ENCODE data around the gene NUDT21. TPM values are rescaled to one million over a fixed set of nuclear protein-coding genes. Genes with fewer than 3 reads are reported as not detected.
"Not testable (repeated sequence)": the region's sequence is repeated elsewhere in the genome, so short reads cannot be mapped to it uniquely, and the experiment has no call there.

NUDT21 gene
- total RNA-seq, 1 experiment from 2014 or later: 165 TPM

DNA sequence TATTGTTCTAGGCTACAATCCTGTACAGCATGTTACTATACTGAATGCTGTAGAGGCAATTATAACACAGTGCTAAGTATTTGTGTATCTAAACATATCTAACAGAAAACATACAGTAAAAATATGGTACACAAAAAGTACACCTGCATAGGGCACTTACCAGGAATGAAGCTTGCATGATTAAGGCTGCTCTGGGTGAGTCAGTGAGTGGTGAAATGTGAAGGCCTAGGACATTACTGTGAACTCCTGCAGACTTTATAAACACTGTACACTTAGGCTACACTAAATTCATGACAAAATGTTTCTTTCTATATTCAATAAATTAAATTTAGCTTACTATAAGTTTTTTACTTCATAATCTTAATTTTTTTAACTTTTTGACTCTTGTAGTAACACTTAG lies 62.9 kb downstream of the NUDT21 start:
- in situ Hi-C loops (cut with HindIII; ENCODE audit: low sequenced_read_pairs): no loop called here
- no peak for DNase-seq (ENCODE audit: low spot score)

DNA sequence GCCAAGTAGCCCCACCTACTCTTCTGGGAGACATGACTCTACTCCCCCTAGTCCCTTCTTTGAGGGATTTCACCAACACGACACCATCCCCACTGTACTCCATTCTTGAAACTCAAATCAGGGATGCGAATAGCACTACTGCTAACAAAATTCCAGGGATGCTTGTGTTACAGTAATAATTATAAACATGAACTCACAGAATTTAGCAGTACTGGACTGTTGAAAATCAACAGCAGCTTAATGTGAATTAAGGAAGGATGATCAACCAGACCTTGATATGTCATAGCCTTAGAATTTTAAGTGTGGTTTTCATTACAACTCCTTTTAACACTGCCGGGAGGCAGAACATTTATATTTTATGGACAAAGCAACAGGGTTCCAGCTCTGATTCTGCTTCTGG lies 63.7 kb downstream of the NUDT21 start:
- no peak for DNase-seq (ENCODE audit: low spot score)
- in situ Hi-C loops (cut with HindIII; ENCODE audit: low sequenced_read_pairs): no loop called here

DNA sequence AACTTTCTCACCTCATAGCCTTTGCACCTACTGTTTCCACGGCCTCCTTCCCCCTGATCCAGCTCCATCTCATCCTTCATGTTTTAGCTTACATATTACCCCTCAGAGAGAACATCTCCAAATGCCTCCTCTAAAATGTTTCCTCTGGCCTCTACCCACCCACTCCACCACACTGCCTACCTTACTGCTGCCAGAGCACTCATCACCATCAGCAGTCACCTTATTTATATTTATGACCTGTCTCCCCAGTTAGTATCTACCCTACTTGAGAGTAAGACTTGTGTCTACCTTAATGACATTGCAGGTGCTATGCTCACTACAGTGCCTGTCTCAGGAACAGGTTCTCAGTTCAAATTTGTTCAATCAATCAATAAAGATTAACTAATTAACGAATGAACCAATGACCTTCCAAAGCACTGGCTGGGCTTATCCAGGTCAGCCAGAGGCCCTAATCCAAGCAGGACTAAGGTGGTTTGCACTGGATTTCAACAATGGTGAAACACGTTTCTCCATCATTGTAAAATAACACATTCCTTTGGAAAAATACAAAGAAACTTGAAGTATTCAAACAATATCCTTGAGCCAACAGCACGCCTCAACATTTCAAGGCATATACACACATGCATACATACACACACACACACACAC lies 66.9 kb downstream of the NUDT21 start:
- in situ Hi-C loops (cut with HindIII; ENCODE audit: low sequenced_read_pairs): no loop called here

DNA sequence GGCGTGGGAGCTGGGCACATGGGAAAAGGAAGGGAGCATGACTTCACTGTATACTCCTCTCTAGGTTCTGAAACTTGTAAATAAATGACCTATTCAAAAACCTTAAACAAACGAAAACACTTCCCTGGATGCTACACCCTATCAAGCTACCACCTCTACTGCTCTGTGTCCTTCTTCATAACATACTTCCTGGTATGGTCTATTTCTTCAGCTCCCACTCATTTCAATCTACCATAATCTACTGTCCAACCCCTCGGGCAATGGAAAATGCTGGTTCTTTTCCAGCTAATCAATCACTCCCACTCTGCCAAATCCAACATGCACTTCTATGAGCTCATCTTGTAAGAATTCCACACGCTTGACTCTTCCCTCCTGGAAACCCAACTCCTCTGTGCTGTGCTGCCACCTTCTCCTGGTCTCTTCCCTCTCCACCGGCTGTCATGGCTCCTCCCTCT lies 68.2 kb downstream of the NUDT21 start:
- no peak for DNase-seq (ENCODE audit: low spot score)
- in situ Hi-C loops (cut with HindIII; ENCODE audit: low sequenced_read_pairs): no loop called here

More for the DNA sequence above, 66.9 kb downstream of the NUDT21 start:
- DNase-seq (ENCODE audit: low spot score): no peak

DNA sequence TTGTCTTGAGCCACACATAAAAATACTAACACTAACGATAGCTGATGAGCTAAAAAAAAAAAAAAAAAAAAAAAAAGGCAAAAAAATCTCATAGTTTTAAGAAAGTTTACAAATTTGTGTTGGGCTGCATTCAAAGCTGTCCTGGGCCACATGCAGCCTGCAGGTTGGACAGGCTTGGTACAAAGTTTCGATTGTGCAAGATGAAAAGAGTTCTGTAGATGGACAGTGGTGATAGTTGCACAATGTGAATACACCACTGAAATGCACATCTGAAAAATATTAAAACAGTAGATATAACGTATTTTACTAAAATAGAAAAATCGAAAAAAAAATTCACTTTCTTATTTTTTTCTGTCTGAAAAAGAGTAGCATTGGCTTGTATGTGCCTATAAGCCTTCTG lies 68.7 kb downstream of the NUDT21 start:
- in situ Hi-C loops (cut with HindIII; ENCODE audit: low sequenced_read_pairs): no loop called here
- no peak for DNase-seq (ENCODE audit: low spot score)

DNA sequence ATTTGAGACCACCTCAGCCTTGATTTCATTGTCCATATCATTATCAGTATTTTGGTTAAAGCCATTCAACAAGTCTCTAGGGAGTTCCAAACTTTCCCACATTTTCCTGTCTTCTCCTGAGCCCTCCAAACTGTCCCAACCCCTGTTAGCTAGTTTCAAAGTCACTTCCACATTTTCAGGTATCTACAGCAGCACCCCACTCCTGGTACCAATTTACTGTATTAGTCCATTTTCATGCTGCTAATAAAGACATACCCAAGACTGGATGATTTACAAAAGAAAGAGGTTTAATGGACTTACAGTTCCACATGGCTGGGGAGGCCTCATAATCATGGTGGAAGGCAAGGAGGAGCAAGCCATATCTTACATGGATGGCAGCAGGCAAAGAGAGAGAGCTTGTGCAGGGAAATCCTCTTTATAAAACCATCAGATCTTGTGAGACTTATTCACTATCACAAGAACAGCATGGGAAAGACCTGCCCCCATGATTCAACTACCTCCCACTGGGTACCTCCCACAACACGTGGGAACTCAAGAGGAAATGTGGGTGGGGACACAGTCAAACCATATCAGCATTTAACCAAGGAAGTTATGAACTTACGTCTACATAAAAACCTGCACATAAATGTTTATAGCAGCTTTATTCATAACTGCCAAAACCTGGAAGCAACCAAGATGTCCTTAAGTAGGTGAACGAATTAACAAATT lies 70.2 kb downstream of the NUDT21 start:
- DNase-seq (ENCODE audit: low spot score); in situ Hi-C loops (cut with HindIII; ENCODE audit: low sequenced_read_pairs): not testable (repeated sequence)

Other genes with a start within 250 kb of the NUDT21 start
- 77.0 and 94.4 TPM in 2 replicates for gene AMFR, start 25.8 kb downstream of the NUDT21 start, total RNA-seq (2014; rRNA removed; shearing (Covaris generic))
- gene OGFOD1, start 222 bp upstream of the NUDT21 start, total RNA-seq (2014; rRNA removed; shearing (Covaris generic)): 69.8 and 82.3 TPM in 2 replicates
- gene BBS2, start 68.7 kb upstream of the NUDT21 start, total RNA-seq (2014; rRNA removed; shearing (Covaris generic)): 72.5 and 83.8 TPM in 2 replicates
- not detected in 2 replicates for gene MT4, start 113.7 kb upstream of the NUDT21 start, total RNA-seq (2014; rRNA removed; shearing (Covaris generic))
- not detected in 2 replicates for gene MT3, start 138.2 kb upstream of the NUDT21 start, total RNA-seq (2014; rRNA removed; shearing (Covaris generic))
- gene MT2A, start 157.3 kb upstream of the NUDT21 start, total RNA-seq (2014; rRNA removed; shearing (Covaris generic)): 0.43 TPM in 1 of 2 replicates, not detected in the other
- gene MT1E, start 174.4 kb upstream of the NUDT21 start, total RNA-seq (2014; rRNA removed; shearing (Covaris generic)): not detected in 2 replicates
- gene MT1M, start 181.3 kb upstream of the NUDT21 start, total RNA-seq (2014; rRNA removed; shearing (Covaris generic)): not detected in 2 replicates
- gene MT1A, start 187.3 kb upstream of the NUDT21 start, total RNA-seq (2014; rRNA removed; shearing (Covaris generic)): not detected in 2 replicates
- not detected in 2 replicates for gene MT1B, start 200.6 kb upstream of the NUDT21 start, total RNA-seq (2014; rRNA removed; shearing (Covaris generic))
- not detected in 2 replicates for gene MT1F, start 206.6 kb upstream of the NUDT21 start, total RNA-seq (2014; rRNA removed; shearing (Covaris generic))
- gene MT1G, start 216.7 kb upstream of the NUDT21 start, total RNA-seq (2014; rRNA removed; shearing (Covaris generic)): not detected in 2 replicates
- not detected in 2 replicates for gene MT1H, start 218.5 kb upstream of the NUDT21 start, total RNA-seq (2014; rRNA removed; shearing (Covaris generic))
- 0.80 TPM in 1 of 2 replicates, not detected in the other for gene MT1X, start 231.1 kb upstream of the NUDT21 start, total RNA-seq (2014; rRNA removed; shearing (Covaris generic))

All from G401 (cell line).